ENCODE data around the gene PTGR3.

- TF ChIP-seq, protein P1, sequence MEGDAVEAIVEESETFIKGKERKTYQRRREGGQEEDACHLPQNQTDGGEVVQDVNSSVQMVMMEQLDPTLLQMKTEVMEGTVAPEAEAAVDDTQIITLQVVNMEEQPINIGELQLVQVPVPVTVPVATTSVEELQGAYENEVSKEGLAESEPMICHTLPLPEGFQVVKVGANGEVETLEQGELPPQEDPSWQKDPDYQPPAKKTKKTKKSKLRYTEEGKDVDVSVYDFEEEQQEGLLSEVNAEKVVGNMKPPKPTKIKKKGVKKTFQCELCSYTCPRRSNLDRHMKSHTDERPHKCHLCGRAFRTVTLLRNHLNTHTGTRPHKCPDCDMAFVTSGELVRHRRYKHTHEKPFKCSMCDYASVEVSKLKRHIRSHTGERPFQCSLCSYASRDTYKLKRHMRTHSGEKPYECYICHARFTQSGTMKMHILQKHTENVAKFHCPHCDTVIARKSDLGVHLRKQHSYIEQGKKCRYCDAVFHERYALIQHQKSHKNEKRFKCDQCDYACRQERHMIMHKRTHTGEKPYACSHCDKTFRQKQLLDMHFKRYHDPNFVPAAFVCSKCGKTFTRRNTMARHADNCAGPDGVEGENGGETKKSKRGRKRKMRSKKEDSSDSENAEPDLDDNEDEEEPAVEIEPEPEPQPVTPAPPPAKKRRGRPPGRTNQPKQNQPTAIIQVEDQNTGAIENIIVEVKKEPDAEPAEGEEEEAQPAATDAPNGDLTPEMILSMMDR (IDR thresholded peaks at IDR 0.05) = no peak
- TF ChIP-seq POLR2AphosphoS5 (IDR thresholded peaks at IDR 0.05) (no peak), POLR2A (IDR thresholded peaks at IDR 0.05; ENCODE audit: low read depth) (no peak)
Measured at GRCh38 chr18:75204732-75205513, 4.0 kb downstream of the PTGR3 start.

Measured in esophagus muscularis mucosa (tissue), 3 donors.